ENCODE measurements around the gene NKD2.

NKD2 gene

DNA sequence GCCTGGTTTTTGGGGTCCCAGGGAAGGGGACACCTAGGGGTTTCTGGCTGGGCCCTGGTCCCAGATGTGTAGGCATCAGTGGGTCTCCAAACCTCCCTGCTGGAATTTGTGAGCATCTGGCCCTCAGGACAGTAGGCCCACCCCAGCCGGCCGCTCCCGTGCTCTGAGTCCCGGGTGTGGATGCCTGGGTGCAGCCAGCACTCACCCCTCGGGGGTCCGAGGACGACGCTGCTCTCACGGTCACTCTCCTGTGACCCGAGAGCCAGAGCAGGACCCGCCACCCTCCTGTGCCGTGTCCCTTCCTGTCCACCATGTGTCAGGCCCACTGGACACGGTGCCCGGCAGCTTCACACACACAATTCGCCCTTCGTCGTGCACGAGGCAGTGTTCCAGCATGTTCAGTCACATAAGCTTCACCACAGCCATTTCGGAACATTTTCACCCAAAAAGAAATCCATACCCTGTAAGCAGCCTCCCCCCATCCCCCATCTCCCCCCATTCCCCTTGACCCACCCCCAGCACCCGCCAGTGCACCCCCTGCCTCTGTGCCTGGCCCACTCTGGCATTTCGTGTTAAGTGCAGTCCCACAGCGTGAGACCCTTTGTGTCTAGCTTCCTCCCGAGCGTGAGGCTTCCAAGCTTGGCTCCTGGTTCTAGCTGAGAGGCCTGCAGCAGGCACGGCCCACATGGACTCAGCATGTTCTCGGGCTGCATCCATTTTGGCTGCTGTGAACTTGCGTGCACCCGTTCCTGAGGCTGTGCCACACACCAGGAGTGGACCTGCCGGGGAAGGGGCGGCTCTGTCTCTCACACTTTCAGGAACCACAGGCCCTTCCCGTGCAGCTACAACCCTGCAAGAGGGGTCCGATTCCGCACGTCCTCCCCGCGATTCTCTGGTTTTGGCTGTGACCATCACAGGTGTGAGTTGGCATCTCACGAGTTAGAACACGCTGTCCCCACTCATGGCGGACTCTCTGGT is 40.5 kb downstream of the NKD2 start:
- H3K36me3 ChIP-seq = peaks cover 22% of the 10 kb centered on the region
- no peak overlapping the region for H3K4me3 ChIP-seq (ENCODE audit: low read depth, low read length)
- H3K9me3 ChIP-seq (ENCODE audit: severe bottlenecking) = peaks cover 3% of the 10 kb centered on the region
- TF ChIP-seq, protein P1, sequence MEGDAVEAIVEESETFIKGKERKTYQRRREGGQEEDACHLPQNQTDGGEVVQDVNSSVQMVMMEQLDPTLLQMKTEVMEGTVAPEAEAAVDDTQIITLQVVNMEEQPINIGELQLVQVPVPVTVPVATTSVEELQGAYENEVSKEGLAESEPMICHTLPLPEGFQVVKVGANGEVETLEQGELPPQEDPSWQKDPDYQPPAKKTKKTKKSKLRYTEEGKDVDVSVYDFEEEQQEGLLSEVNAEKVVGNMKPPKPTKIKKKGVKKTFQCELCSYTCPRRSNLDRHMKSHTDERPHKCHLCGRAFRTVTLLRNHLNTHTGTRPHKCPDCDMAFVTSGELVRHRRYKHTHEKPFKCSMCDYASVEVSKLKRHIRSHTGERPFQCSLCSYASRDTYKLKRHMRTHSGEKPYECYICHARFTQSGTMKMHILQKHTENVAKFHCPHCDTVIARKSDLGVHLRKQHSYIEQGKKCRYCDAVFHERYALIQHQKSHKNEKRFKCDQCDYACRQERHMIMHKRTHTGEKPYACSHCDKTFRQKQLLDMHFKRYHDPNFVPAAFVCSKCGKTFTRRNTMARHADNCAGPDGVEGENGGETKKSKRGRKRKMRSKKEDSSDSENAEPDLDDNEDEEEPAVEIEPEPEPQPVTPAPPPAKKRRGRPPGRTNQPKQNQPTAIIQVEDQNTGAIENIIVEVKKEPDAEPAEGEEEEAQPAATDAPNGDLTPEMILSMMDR (IDR thresholded peaks at IDR 0.05; ENCODE audit: low read depth, low read length) = no peak
- no peak for DNase-seq
- no peaks in the 10 kb centered on the region for H3K27me3 ChIP-seq (ENCODE audit: insufficient read depth, low read depth, severe bottlenecking)
- H3K27ac ChIP-seq = no peak overlapping the region

DNA sequence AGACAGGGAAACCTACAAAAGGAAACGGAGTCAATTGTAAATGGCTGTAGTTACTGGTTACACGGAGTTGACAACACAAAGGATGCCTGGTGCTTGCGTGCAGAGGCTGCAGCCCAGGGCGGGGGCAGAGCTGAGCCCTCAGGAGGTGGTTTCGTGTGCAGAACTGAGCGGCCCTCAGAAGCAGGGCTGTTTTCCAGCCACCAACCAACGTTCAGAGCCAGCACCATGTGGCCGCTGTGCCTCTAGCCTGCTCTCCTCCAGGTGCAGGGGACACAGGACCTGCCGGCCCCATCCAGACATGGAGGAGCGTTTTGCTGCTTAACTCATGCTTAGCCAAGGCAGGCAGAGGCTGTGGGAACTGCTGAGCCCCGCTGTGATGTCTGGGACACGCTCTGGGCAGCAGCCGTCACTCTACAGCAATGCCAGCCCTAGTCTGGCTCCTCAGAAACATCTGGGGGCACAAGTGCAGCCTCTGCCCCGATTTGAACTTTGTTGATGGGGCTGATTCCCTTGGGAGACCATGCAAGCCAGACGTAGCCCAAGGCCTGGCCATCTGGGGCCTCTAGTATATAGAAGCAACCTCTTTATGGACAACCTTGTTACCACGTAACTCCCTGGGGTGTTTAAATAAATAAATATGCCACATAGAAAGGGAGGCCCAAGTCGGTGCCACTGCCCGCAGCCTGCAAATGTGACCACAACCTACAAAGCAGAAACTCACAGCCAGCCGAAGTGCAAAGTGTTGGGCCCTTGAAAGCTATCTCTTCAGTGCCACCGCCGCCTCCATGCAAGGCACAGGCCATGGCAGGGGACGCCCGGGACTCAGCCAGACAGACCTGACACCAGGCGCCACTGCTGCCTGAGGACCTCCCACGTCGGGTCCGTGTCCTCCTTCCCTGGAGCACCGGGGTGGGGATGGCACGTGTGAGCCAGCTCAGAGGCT is 42.1 kb downstream of the NKD2 start:
- TF ChIP-seq, protein P1 (IDR thresholded peaks at IDR 0.05; ENCODE audit: low read depth, low read length) = no peak
- no peak for DNase-seq
- peaks cover 35% of the 10 kb centered on the region for H3K36me3 ChIP-seq
- H3K4me3 ChIP-seq (ENCODE audit: low read depth, low read length) = no peak overlapping the region
- H3K9me3 ChIP-seq (ENCODE audit: severe bottlenecking) = peaks cover 3% of the 10 kb centered on the region
- no peaks in the 10 kb centered on the region for H3K27me3 ChIP-seq (ENCODE audit: insufficient read depth, low read depth, severe bottlenecking)
- H3K27ac ChIP-seq = no peak overlapping the region

- Histone ChIP-seq H3K4me3 (ENCODE audit: low read depth, low read length) (no peak overlapping the region), H3K27ac (no peak overlapping the region), H3K36me3 (peaks cover 41% of the 10 kb centered on the region), H3K9me3 (ENCODE audit: severe bottlenecking) (peaks cover 3% of the 10 kb centered on the region), H3K27me3 (ENCODE audit: insufficient read depth, low read depth, severe bottlenecking) (no peaks in the 10 kb centered on the region)
- TF ChIP-seq, protein P1 (IDR thresholded peaks at IDR 0.05; ENCODE audit: low read depth, low read length) = no peak
- no peak for DNase-seq
Measured at GRCh38 chr5:1051366-1051720, 42.7 kb downstream of the NKD2 start.

- Histone ChIP-seq H3K9me3 (ENCODE audit: severe bottlenecking) (peaks cover 3% of the 10 kb centered on the region), H3K27me3 (ENCODE audit: insufficient read depth, low read depth, severe bottlenecking) (no peaks in the 10 kb centered on the region), H3K4me3 (ENCODE audit: low read depth, low read length) (no peak overlapping the region), H3K27ac (no peak overlapping the region), H3K36me3 (peaks cover 49% of the 10 kb centered on the region)
- TF ChIP-seq, protein P1 (IDR thresholded peaks at IDR 0.05; ENCODE audit: low read depth, low read length) = no peak
- no peak for DNase-seq
Measured at GRCh38 chr5:1052076-1052475, 43.5 kb downstream of the NKD2 start.

- TF ChIP-seq, protein P1 (IDR thresholded peaks at IDR 0.05; ENCODE audit: low read depth, low read length) = no peak
- Histone ChIP-seq H3K9me3 (ENCODE audit: severe bottlenecking) (peaks cover 3% of the 10 kb centered on the region), H3K27me3 (ENCODE audit: insufficient read depth, low read depth, severe bottlenecking) (no peaks in the 10 kb centered on the region), H3K27ac (no peak overlapping the region), H3K36me3 (peaks cover 54% of the 10 kb centered on the region), H3K4me3 (ENCODE audit: low read depth, low read length) (no peak overlapping the region)
- no peak for DNase-seq
Measured at GRCh38 chr5:1052641-1053390, 44.2 kb downstream of the NKD2 start.

Data from WERI-Rb-1 (cell line).